ENCODE measurements around the gene MKKS.

GRCh38 chr20:10449270-10449669 is 15.2 kb upstream of the MKKS start:
- TF ChIP-seq CTCF (IDR thresholded peaks at IDR 0.05): no peak
- TF ChIP-seq RAD21 (conservative IDR thresholded peaks at IDR 0.05 in 1 of 2, IDR thresholded peaks at IDR 0.05 in 1 of 2): no peak
- no peak for TF ChIP-seq TP53 (CRISPR knock-in tag; IDR thresholded peaks at IDR 0.05)
- no peak for TF ChIP-seq KDM5A (IDR thresholded peaks at IDR 0.05)
- TF ChIP-seq PBX3 (IDR thresholded peaks at IDR 0.05): no peak
- TF ChIP-seq ELK1 (IDR thresholded peaks at IDR 0.05; ENCODE audit: low read depth, low read length): no peak
- TF ChIP-seq ZFP36 (IDR thresholded peaks at IDR 0.05; ENCODE audit: borderline replicate concordance, partially characterized antibody): no peak
- no peak for TF ChIP-seq MYC (IDR thresholded peaks at IDR 0.05; ENCODE audit: borderline replicate concordance, low read length)
- TF ChIP-seq HMGXB4 (CRISPR knock-in tag; IDR thresholded peaks at IDR 0.05; ENCODE audit: borderline replicate concordance): no peak
- no peak for TF ChIP-seq RNF2 (IDR thresholded peaks at IDR 0.05; ENCODE audit: borderline replicate concordance, low read depth)
- no peak for TF ChIP-seq EP300 (IDR thresholded peaks at IDR 0.05)
- no peak for TF ChIP-seq POLR2A (IDR thresholded peaks at IDR 0.05; ENCODE audit: low read length)
